Measurements from ENCODE around the gene SLC26A4.

SLC26A4 gene

GRCh38 chr7:107728276-107728675 lies 67.6 kb downstream of the SLC26A4 start:
- Histone ChIP-seq H3K27me3 (replicated peaks; ENCODE audit: control insufficient read depth, insufficient read depth, low read length, poor library complexity, severe bottlenecking) (no peaks in the 10 kb centered on the region), H3K36me3 (ENCODE audit: control insufficient read depth, insufficient read depth, low read length) (no peaks in the 10 kb centered on the region)
- DNase-seq, result no peak

GRCh38 chr7:107742678-107743566 lies 82.3 kb downstream of the SLC26A4 start:
- Histone ChIP-seq H3K9me3 (ENCODE audit: control insufficient read depth, low read length) (no peaks in the 10 kb centered on the region), H3K27ac (ENCODE audit: insufficient read depth, low read length, poor library complexity, severe bottlenecking) (peak overlapping the region; percentile 100), H3K36me3 (ENCODE audit: control insufficient read depth, insufficient read depth, low read length) (no peaks in the 10 kb centered on the region), H3K4me3 (ENCODE audit: insufficient read depth, low read depth, low read length, poor library complexity, severe bottlenecking) (peak overlapping the region; percentile 79), H3K27me3 (replicated peaks; ENCODE audit: control insufficient read depth, insufficient read depth, low read length, poor library complexity, severe bottlenecking) (no peaks in the 10 kb centered on the region), H3K4me1 (ENCODE audit: control insufficient read depth, insufficient read depth, low read length, poor library complexity, severe bottlenecking) (peaks cover 35% of the 10 kb centered on the region)
- peak in 1 of 3 donors; percentile 38 for DNase-seq

More at GRCh38 chr7:107728276-107728675, 67.6 kb downstream of the SLC26A4 start:
- Histone ChIP-seq H3K27ac (ENCODE audit: insufficient read depth, low read length, poor library complexity, severe bottlenecking) (no peak overlapping the region), H3K9me3 (ENCODE audit: control insufficient read depth, low read length) (no peaks in the 10 kb centered on the region), H3K4me3 (ENCODE audit: insufficient read depth, low read depth, low read length, poor library complexity, severe bottlenecking) (no peak overlapping the region), H3K4me1 (ENCODE audit: control insufficient read depth, insufficient read depth, low read length, poor library complexity, severe bottlenecking) (no peaks in the 10 kb centered on the region)

- Histone ChIP-seq H3K4me3 (ENCODE audit: insufficient read depth, low read depth, low read length, poor library complexity, severe bottlenecking) (peak within 1 kb of the TSS; percentile 79), H3K4me1 (ENCODE audit: control insufficient read depth, insufficient read depth, low read length, poor library complexity, severe bottlenecking) (peaks cover 35% of the 10 kb centered on the region), H3K9me3 (ENCODE audit: control insufficient read depth, low read length) (no peaks in the 10 kb centered on the region), H3K36me3 (ENCODE audit: control insufficient read depth, insufficient read depth, low read length) (no peaks in the 10 kb centered on the region), H3K27ac (ENCODE audit: insufficient read depth, low read length, poor library complexity, severe bottlenecking) (peak within 1 kb of the TSS; percentile 100), H3K27me3 (replicated peaks; ENCODE audit: control insufficient read depth, insufficient read depth, low read length, poor library complexity, severe bottlenecking) (no peaks in the 10 kb centered on the region)
- peak; percentile 92 to 96 (median 95) for DNase-seq
Observed at GRCh38 chr7:107743567-107744344, 83.1 kb downstream of the SLC26A4 start, which contains the start of gene CBLL1. CBLL1 (plus strand) TSS chr7:107744142; CDS start chr7:107744164, 22 bp downstream.

GRCh38 chr7:107744345-107744750 lies 83.7 kb downstream of the SLC26A4 start:
- no peaks in the 10 kb centered on the region for H3K27me3 ChIP-seq (replicated peaks; ENCODE audit: control insufficient read depth, insufficient read depth, low read length, poor library complexity, severe bottlenecking)
- H3K9me3 ChIP-seq (ENCODE audit: control insufficient read depth, low read length), result no peaks in the 10 kb centered on the region
- DNase-seq, result no peak
- peak overlapping the region; percentile 100 for H3K27ac ChIP-seq (ENCODE audit: insufficient read depth, low read length, poor library complexity, severe bottlenecking)
- peak overlapping the region; percentile 79 for H3K4me3 ChIP-seq (ENCODE audit: insufficient read depth, low read depth, low read length, poor library complexity, severe bottlenecking)
- peaks cover 35% of the 10 kb centered on the region for H3K4me1 ChIP-seq (ENCODE audit: control insufficient read depth, insufficient read depth, low read length, poor library complexity, severe bottlenecking)
- H3K36me3 ChIP-seq (ENCODE audit: control insufficient read depth, insufficient read depth, low read length), result peaks cover 4% of the 10 kb centered on the region

GRCh38 chr7:107746006-107746405 lies 85.4 kb downstream of the SLC26A4 start:
- DNase-seq, result no peak
- H3K27ac ChIP-seq (ENCODE audit: insufficient read depth, low read length, poor library complexity, severe bottlenecking), result peak overlapping the region; percentile 35

GRCh38 chr7:107751113-107751512 lies 90.5 kb downstream of the SLC26A4 start:
- H3K4me1 ChIP-seq (ENCODE audit: control insufficient read depth, insufficient read depth, low read length, poor library complexity, severe bottlenecking), result peaks cover 14% of the 10 kb centered on the region
- peaks cover 61% of the 10 kb centered on the region for H3K36me3 ChIP-seq (ENCODE audit: control insufficient read depth, insufficient read depth, low read length)
- no peak for DNase-seq
- no peaks in the 10 kb centered on the region for H3K27me3 ChIP-seq (replicated peaks; ENCODE audit: control insufficient read depth, insufficient read depth, low read length, poor library complexity, severe bottlenecking)
- H3K4me3 ChIP-seq (ENCODE audit: insufficient read depth, low read depth, low read length, poor library complexity, severe bottlenecking), result no peak overlapping the region
- no peaks in the 10 kb centered on the region for H3K9me3 ChIP-seq (ENCODE audit: control insufficient read depth, low read length)
- no peak overlapping the region for H3K27ac ChIP-seq (ENCODE audit: insufficient read depth, low read length, poor library complexity, severe bottlenecking)

More at GRCh38 chr7:107746006-107746405, 85.4 kb downstream of the SLC26A4 start:
- Histone ChIP-seq H3K4me1 (ENCODE audit: control insufficient read depth, insufficient read depth, low read length, poor library complexity, severe bottlenecking) (peaks cover 35% of the 10 kb centered on the region), H3K36me3 (ENCODE audit: control insufficient read depth, insufficient read depth, low read length) (peaks cover 16% of the 10 kb centered on the region), H3K27me3 (replicated peaks; ENCODE audit: control insufficient read depth, insufficient read depth, low read length, poor library complexity, severe bottlenecking) (no peaks in the 10 kb centered on the region), H3K4me3 (ENCODE audit: insufficient read depth, low read depth, low read length, poor library complexity, severe bottlenecking) (no peak overlapping the region), H3K9me3 (ENCODE audit: control insufficient read depth, low read length) (no peaks in the 10 kb centered on the region)

- no peaks in the 10 kb centered on the region for H3K9me3 ChIP-seq (ENCODE audit: control insufficient read depth, low read length)
- peaks cover 89% of the 10 kb centered on the region for H3K36me3 ChIP-seq (ENCODE audit: control insufficient read depth, insufficient read depth, low read length)
- no peak overlapping the region for H3K27ac ChIP-seq (ENCODE audit: insufficient read depth, low read length, poor library complexity, severe bottlenecking)
- DNase-seq, result no peak
- no peaks in the 10 kb centered on the region for H3K4me1 ChIP-seq (ENCODE audit: control insufficient read depth, insufficient read depth, low read length, poor library complexity, severe bottlenecking)
- H3K27me3 ChIP-seq (replicated peaks; ENCODE audit: control insufficient read depth, insufficient read depth, low read length, poor library complexity, severe bottlenecking), result no peaks in the 10 kb centered on the region
- H3K4me3 ChIP-seq (ENCODE audit: insufficient read depth, low read depth, low read length, poor library complexity, severe bottlenecking), result no peak overlapping the region
Observed at GRCh38 chr7:107754642-107755041, 94.0 kb downstream of the SLC26A4 start.

- no peaks in the 10 kb centered on the region for H3K27me3 ChIP-seq (replicated peaks; ENCODE audit: control insufficient read depth, insufficient read depth, low read length, poor library complexity, severe bottlenecking)
- DNase-seq, result no peak
- H3K9me3 ChIP-seq (ENCODE audit: control insufficient read depth, low read length), result no peaks in the 10 kb centered on the region
- H3K4me3 ChIP-seq (ENCODE audit: insufficient read depth, low read depth, low read length, poor library complexity, severe bottlenecking), result no peak overlapping the region
- H3K27ac ChIP-seq (ENCODE audit: insufficient read depth, low read length, poor library complexity, severe bottlenecking), result no peak overlapping the region
- no peaks in the 10 kb centered on the region for H3K4me1 ChIP-seq (ENCODE audit: control insufficient read depth, insufficient read depth, low read length, poor library complexity, severe bottlenecking)
- H3K36me3 ChIP-seq (ENCODE audit: control insufficient read depth, insufficient read depth, low read length), result peaks cover 61% of the 10 kb centered on the region
Observed at GRCh38 chr7:107758667-107759066, 98.0 kb downstream of the SLC26A4 start.

GRCh38 chr7:107767391-107767790 lies 106.8 kb downstream of the SLC26A4 start:
- DNase-seq, result no peak
- H3K36me3 ChIP-seq (ENCODE audit: control insufficient read depth, insufficient read depth, low read length), result no peaks in the 10 kb centered on the region

More at GRCh38 chr7:107767391-107767790, 106.8 kb downstream of the SLC26A4 start:
- no peak overlapping the region for H3K4me3 ChIP-seq (ENCODE audit: insufficient read depth, low read depth, low read length, poor library complexity, severe bottlenecking)
- H3K27ac ChIP-seq (ENCODE audit: insufficient read depth, low read length, poor library complexity, severe bottlenecking), result no peak overlapping the region
- H3K4me1 ChIP-seq (ENCODE audit: control insufficient read depth, insufficient read depth, low read length, poor library complexity, severe bottlenecking), result no peaks in the 10 kb centered on the region
- H3K27me3 ChIP-seq (replicated peaks; ENCODE audit: control insufficient read depth, insufficient read depth, low read length, poor library complexity, severe bottlenecking), result no peaks in the 10 kb centered on the region
- no peaks in the 10 kb centered on the region for H3K9me3 ChIP-seq (ENCODE audit: control insufficient read depth, low read length)
